ENCODE results near the gene TMEM95. TPM values are rescaled to one million over a fixed set of nuclear protein-coding genes. Genes with fewer than 3 reads are reported as not detected.
"Not testable (repeated sequence)": the region's sequence is repeated elsewhere in the genome, so short reads cannot be mapped to it uniquely, and the experiment has no call there.

Gene TMEM95
- total RNA-seq, 1 experiment from 2014 or later = not detected

DNA sequence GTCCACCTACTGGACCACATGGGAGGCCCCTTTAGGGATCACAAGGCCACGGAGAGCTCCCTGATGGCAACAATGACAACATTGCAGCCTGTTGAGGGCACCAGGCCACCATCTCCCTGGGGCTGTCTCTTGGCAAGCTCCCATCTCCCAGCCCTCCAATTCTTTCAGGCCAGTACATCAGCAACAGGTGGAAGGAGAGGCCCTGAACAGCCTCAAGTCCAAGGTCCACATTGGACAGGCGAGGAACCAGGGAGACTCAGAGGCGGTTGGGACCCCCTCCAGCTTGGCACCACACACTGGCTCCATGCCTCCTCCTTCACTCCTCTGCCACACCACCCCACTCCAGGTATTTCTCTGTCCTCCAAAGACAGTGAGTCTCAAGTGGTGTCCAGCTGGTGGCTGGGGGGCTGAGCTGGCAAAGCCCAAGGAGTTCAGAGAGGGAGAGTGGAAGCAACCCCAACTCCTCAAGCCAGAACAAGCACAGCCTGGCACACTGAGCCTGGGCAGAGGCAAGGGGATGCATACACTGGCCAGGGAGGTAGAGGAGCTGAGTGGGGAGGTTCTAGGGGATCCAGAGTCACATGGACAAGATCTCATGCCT is 19.9 kb upstream of the TMEM95 start:
- Histone ChIP-seq H3K27ac (ENCODE audit: low read depth, low read length) (no peak overlapping the region), H3K4me1 (ENCODE audit: control insufficient read depth in 1 of 2, insufficient read depth in 2 of 2, low read length in 2 of 2) (peaks cover 3 to 17% of the 10 kb centered on the region in 2 experiments; a peak in 3 of 4 replicates), H3K9me3 (ENCODE audit: control insufficient read depth in 1 of 2, insufficient read depth in 1 of 2, low read depth in 1 of 2, low read length in 2 of 2) (no peaks in the 10 kb centered on the region), H3K27me3 (ENCODE audit: insufficient read depth, low read length) (no peaks in the 10 kb centered on the region), H3K79me2 (ENCODE audit: insufficient read depth, low read length) (no peaks in the 10 kb centered on the region), H3K36me3 (ENCODE audit: control insufficient read depth in 1 of 2, insufficient read depth in 2 of 2, low read length in 2 of 2) (no peaks in the 10 kb centered on the region), H3K9ac (ENCODE audit: low read length) (no peak overlapping the region), H4K20me1 (ENCODE audit: insufficient read depth) (no peaks in the 10 kb centered on the region), H3K4me3 (replicated peaks in 1 of 2; ENCODE audit: low read depth in 1 of 2, low read length in 2 of 2) (no peak overlapping the region), H3K9me2 (ENCODE audit: insufficient read depth) (no peaks in the 10 kb centered on the region), H2AFZ (ENCODE audit: low read depth, low read length, poor library complexity, severe bottlenecking) (no peak overlapping the region), H3K4me2 (ENCODE audit: low read length) (no peak overlapping the region)
- no peak for DNase-seq (ENCODE audit: low read depth, low spot score)
- no peak for ATAC-seq
- ChIA-PET CTCF (no interaction called here), POLR2A (no interaction called here), RAD21 (ENCODE audit: low non-redundant PET in 1 of 2, low total read pairs in 2 of 2, uncharacterized antibody in 2 of 2, unreplicated experiment in 2 of 2) (no interaction called here)
- no peak for TF ChIP-seq REST (IDR thresholded peaks at IDR 0.05; ENCODE audit: low read depth)
- TF ChIP-seq TCF7L2 (IDR thresholded peaks at IDR 0.05; ENCODE audit: borderline replicate concordance, extremely low read depth, insufficient read depth, insufficient read length) = no peak
- no peak for TF ChIP-seq ZNF274 (IDR thresholded peaks at IDR 0.05; ENCODE audit: low read depth, low read length)
- TF ChIP-seq, protein P1, sequence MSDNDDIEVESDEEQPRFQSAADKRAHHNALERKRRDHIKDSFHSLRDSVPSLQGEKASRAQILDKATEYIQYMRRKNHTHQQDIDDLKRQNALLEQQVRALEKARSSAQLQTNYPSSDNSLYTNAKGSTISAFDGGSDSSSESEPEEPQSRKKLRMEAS (IDR thresholded peaks at IDR 0.05) = no peak
- intact Hi-C loops (cut with micrococcal nuclease) = no loop called here
- no TSS peak for BruUV-seq (replicated peaks)

DNA sequence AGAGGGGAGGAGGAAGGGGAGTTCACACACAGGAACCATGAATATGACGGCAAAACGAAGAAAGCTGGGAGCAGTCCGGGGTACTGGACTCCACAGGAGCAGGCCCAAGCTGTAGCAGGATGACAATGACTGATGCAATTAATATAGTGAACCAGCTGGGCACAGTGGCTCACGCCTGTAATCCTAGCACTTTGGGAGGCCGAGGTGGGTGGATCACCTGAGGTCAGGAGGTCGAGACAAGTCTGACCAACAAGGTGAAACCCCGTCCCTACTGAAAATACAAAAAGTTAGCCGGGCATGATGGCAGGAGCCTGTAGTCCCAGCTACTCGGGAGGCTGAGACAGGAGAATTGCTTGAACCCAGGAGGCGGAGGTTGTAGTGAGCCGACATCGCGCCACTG is 19.2 kb upstream of the TMEM95 start:
- H3K4me2 ChIP-seq (ENCODE audit: low read length); H2AFZ ChIP-seq (ENCODE audit: low read depth, low read length, poor library complexity, severe bottlenecking); H3K9me2 ChIP-seq (ENCODE audit: insufficient read depth); H3K27ac ChIP-seq (ENCODE audit: low read depth, low read length); H3K9me3 ChIP-seq (ENCODE audit: control insufficient read depth in 1 of 2, insufficient read depth in 1 of 2, low read depth in 1 of 2, low read length in 2 of 2); H3K36me3 ChIP-seq (ENCODE audit: control insufficient read depth in 1 of 2, insufficient read depth in 2 of 2, low read length in 2 of 2); H3K9ac ChIP-seq (ENCODE audit: low read length); H3K79me2 ChIP-seq (ENCODE audit: insufficient read depth, low read length); H3K27me3 ChIP-seq (ENCODE audit: insufficient read depth, low read length); H3K4me1 ChIP-seq (ENCODE audit: control insufficient read depth in 1 of 2, insufficient read depth in 2 of 2, low read length in 2 of 2); BruUV-seq (replicated peaks); DNase-seq (ENCODE audit: low read depth, low spot score); intact Hi-C loops (cut with micrococcal nuclease); CTCF ChIA-PET; ATAC-seq; H4K20me1 ChIP-seq (ENCODE audit: insufficient read depth); H3K4me3 ChIP-seq (replicated peaks in 1 of 2; ENCODE audit: low read depth in 1 of 2, low read length in 2 of 2); RAD21 ChIA-PET (ENCODE audit: low non-redundant PET in 1 of 2, low total read pairs in 2 of 2, uncharacterized antibody in 2 of 2, unreplicated experiment in 2 of 2): not testable (repeated sequence)
- POLR2A ChIA-PET = interaction anchor here (0.9 kb wide), 2 partner anchors 23 to 68 kb away, joined by 3 read pairs; partner anchors contain the start of gene TMEM256
